OCI-LY1 (cell line): ENCODE measurements around the gene SPACA7.

Experiments
- CTCF ChIP-seq: fragments of 200-600 bp; sonication (generic), shearing (Covaris generic); IDR thresholded peaks from 2 replicates; pipeline ENCODE4 v1.5.1; 2017; ENCODE audit warnings: mild to moderate bottlenecking, antibody characterized with exemption, low read length, moderate library complexity, mixed read lengths
- EZH2 ChIP-seq: fragments of 200-600 bp; sonication (generic), shearing (Covaris generic); IDR thresholded peaks from 2 replicates; pipeline ENCODE4 v1.8.0; 2017; ENCODE audit warnings: borderline replicate concordance, mixed run types, mild to moderate bottlenecking, antibody characterized with exemption, low read length, moderate library complexity, mixed read lengths

GRCh38 chr13:112457485-112457884 lies 81.3 kb downstream of the SPACA7 start:
- TF ChIP-seq CTCF (no peak), EZH2 (no peak)
